Activated effector memory CD4-positive, alpha-beta T cell treated with anti-CD3 and anti-CD28 coated beads, Interleukin-2, amount 50 U/mL, for 16 hours (primary cell): ENCODE measurements around the gene UBQLN3.

Experiments
- DNase-seq: peaks from one replicate; pipeline ENCODE4 v3.0.0-alpha.2; 2020

Gene UBQLN3

GRCh38 chr11:5509803-5510202 is at the start of gene UBQLN3:
Gene UBQLN3 (minus strand): TSS chr11:5509957. CDS start chr11:5509558, 399 bp downstream.
- no peak for DNase-seq

- DNase-seq, result no peak
Observed at GRCh38 chr11:5557751-5558150, 48.0 kb upstream of the UBQLN3 start.

- no peak for DNase-seq
Observed at GRCh38 chr11:5556596-5557188, 46.9 kb upstream of the UBQLN3 start.

GRCh38 chr11:5553343-5553742 is 43.6 kb upstream of the UBQLN3 start:
- DNase-seq, result no peak

- DNase-seq, result no peak
Observed at GRCh38 chr11:5550440-5551095, 40.8 kb upstream of the UBQLN3 start.

DNA sequence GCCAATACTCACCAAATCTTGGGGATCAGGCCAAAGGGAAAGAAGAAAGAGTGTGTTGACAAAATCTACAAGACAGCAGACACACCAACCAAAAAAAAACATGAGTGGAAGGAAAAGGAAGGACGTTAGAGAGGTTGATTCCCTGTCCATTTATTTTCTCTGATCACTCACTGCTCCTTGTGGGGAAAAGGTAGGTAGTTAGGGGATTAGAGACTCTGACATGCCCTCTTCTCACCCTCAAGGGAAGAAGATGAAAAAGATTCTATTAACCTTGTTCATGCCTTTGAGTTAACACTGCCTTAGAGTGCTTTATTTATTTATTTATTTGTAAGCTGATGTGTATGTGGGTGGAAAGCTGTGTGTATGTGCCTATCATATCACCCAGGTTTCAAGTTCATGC is 38.7 kb upstream of the UBQLN3 start, which contains the start of gene OR52H1:
OR52H1 (minus strand) TSS at position 101 of the 400 bp plus-strand sequence. CDS start 3,035 bp downstream, outside the sequence.
- no peak for DNase-seq

DNA sequence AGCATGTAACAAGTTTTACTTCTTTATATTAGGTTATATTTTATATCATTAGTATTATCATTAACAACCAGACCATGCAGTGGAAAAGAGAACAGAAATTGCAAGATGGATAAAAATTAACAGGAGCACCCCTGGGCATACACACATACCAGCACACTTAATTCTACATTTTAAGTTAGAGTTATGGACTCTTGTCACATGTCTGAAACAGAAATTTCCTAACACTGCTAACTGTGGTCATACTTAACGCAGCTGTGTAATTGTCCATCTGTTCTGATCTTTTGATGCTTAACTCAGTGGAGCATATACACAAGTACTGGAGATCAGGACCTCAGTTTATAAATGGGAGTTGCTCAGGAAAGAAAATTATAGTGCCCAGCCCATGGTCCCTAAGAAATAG is 38.2 kb upstream of the UBQLN3 start:
- no peak for DNase-seq

DNA sequence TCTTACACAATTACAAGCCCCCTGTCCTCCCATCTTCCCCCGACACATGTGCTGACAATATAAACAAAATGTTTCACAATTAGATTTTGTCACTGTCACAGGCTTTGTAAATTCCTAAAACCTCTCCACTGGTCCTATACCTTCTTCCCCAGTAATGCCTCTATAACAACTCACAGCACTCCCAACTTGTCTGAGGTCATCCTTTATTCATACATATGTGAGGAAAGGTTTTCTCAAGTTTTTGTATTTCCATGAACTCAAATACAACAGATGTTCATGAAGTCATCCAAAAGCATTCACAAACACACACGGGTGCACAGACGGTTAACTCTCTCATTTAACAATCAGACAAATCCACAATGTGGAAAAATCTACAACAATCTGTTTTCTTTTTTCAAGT is 36.7 kb upstream of the UBQLN3 start:
- DNase-seq, result no peak

DNA sequence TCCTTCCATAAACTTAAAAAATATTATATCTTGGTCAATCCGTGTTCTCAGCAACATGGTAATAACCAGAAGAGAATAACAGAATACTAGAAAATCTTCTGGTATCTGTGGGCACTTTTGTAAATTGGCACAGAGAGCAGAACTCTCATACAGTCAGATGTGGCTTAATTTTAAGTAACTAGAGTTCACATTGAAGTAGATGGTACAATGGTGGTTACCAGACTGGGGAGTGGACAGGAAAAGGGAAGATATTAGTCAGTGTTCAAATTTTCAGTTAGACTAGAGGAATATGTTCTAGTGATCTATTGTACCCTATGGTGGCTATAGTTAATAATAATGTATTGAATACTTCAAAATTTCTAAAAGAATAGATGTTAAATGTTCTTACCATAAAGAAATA is 31.7 kb upstream of the UBQLN3 start:
- DNase-seq, result no peak

- no peak for DNase-seq
Observed at GRCh38 chr11:5536482-5536881, 26.7 kb upstream of the UBQLN3 start.

GRCh38 chr11:5534046-5534445 is 24.3 kb upstream of the UBQLN3 start:
- DNase-seq, result no peak

GRCh38 chr11:5531053-5531831 is 21.5 kb upstream of the UBQLN3 start:
- DNase-seq, result no peak

- DNase-seq, result no peak
Observed at GRCh38 chr11:5528495-5528894, 18.7 kb upstream of the UBQLN3 start.

DNA sequence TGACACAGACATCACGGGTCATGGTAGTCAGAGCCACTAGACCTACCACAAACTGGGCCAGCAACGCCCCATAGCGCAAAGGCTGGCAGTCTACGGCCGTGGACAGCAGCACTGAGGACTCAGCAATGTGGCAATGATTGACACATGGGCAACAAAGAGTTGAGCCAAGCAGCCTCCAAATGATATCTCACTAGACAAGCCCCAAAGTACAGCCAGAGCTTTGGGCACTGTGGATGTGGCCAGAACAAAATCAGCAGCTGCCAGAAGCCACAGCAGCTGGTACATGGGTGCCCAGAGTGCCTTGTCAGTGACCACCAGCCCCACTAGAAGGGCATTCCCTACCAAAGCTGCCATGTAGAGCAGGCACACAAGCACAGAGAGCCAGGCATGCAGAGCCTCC is 18.0 kb upstream of the UBQLN3 start:
- DNase-seq, result no peak

DNA sequence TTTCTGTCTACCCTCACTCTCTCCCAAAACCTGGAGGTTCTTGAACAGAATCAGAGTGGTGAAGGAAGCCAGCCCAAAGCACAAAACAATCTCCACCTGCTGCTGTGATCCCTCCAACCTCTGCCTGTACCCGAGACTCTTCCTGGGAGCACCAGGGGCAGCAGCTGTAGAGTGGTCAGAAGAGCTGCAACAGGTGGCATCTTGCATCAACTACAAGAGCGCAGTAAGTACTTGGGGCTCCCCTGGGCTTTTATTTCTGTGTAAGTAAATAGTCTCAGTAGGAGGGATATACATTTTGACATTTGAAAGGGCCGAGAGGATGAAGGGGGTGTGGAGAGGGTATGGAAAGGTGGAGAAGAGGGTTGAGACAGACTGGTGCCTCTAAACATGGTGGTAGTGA is 15.0 kb upstream of the UBQLN3 start:
- no peak for DNase-seq

- no peak for DNase-seq
Observed at GRCh38 chr11:5522308-5522707, 12.6 kb upstream of the UBQLN3 start.

DNA sequence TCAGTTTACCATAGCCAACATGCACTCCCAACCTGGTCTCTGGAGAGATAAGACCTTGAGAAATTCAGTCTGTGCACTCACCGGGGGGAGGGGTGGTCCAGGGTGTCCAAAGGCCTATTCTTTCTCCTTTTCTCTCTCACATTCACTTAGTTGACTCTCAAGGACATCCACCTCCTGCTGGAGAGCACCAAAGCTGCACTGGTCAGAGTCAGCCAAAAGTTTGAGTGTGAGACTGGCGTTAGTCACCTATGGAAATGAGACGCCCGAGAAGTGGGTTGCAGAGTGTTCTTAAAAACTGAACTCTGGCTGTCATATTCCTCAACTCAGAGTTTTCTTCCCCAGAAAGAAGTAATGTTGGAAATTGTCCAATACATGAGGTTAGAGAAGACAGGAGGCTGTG is 11.8 kb upstream of the UBQLN3 start:
- no peak for DNase-seq

- no peak for DNase-seq
Observed at GRCh38 chr11:5516599-5516998, 6.8 kb upstream of the UBQLN3 start, which contains the start of gene UBQLNL. Gene UBQLNL (minus strand): TSS chr11:5516699. CDS start chr11:5516441, 258 bp downstream.

GRCh38 chr11:5514841-5515240 is 5.1 kb upstream of the UBQLN3 start:
- no peak for DNase-seq

DNA sequence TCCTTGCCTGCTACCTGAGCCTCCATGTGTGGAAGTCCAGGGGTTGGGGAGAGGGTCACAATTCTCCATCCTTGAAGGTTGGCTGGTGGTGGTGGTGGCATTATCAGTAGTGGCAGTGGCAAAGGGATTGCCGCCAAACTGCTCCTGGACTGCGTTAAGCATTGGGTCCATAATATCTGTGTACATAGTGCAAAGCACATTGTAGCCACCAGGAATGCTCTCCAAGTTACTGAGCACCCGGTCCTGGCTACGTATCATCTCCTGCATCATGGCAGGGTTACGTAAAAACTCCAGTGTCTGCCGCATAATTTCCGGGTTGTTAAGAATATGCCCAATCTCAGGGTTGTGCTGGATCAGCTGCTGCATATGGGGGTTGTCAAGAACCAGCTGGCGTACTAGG is 1.2 kb downstream of the UBQLN3 start:
- no peak for DNase-seq

- no peak for DNase-seq
Observed at GRCh38 chr11:5507933-5508305, 1.8 kb downstream of the UBQLN3 start.

DNA sequence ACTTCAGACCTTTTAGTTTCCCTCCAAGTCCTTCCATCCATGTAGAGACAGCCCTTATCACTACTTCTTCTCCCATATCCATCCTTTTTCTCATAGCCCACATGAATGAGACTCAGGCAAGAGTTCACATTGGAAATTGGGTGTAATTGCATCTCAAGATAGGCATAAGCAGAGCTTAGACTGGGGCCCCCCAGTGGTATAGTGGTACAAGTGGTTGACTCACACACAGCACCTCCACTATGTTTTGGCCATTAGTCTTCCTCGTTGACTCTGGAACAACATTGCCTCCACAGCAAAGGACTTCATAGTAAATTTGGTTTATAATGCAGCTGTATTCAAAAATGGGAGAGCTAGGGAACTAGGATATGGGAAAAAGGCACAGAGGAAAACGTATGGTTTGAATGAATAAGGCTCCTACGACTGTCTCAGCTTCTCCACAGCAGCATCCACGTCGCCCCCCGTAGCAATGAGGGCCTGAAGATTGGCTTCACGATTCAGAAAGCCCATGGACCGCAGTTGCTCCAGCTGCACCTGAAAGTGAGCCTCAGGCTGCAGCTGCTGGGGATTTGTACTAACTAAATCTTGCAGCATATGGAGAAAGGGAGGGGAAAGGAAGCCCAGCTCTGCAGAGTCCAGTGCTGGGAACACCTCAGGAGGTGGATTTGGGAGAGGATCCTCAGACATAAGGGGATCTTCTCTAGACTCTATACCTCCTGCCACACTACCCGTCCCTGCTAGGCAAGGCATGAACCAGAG is 2.4 kb downstream of the UBQLN3 start:
- DNase-seq, result no peak

GRCh38 chr11:5505363-5506048 is 4.3 kb downstream of the UBQLN3 start:
- DNase-seq, result no peak
